ENCODE measurements around the gene PEX11G. TPM values are rescaled to one million over a fixed set of nuclear protein-coding genes. Genes with fewer than 3 reads are reported as not detected.
"Not testable (repeated sequence)": the region's sequence is repeated elsewhere in the genome, so short reads cannot be mapped to it uniquely, and the experiment has no call there.

Gene PEX11G
- total RNA-seq, 4 donors from 2014 or later = 2.1 to 3.0 TPM; not detected in 2

GRCh38 chr19:7456964-7457541 is 31.8 kb downstream of the PEX11G start:
- intact Hi-C loops (cut with DNase I; ENCODE audit: low total_unique reads) = no loop called here
- H3K36me3 ChIP-seq = no peaks in the 10 kb centered on the region

GRCh38 chr19:7455600-7456296 is 33.1 kb downstream of the PEX11G start:
- Histone ChIP-seq H3K4me1 (no peaks in the 10 kb centered on the region), H3K27me3 (no peaks in the 10 kb centered on the region), H3K36me3 (no peaks in the 10 kb centered on the region), H3K9me3 (no peaks in the 10 kb centered on the region), H3K4me3 (no peak overlapping the region), H3K27ac (no peak overlapping the region)
- intact Hi-C loops (cut with DNase I; ENCODE audit: low total_unique reads) = no loop called here
- no peak for DNase-seq
- TF ChIP-seq POLR2A (IDR thresholded peaks at IDR 0.05) (no peak), CTCF (IDR thresholded peaks at IDR 0.05) (no peak)

More at GRCh38 chr19:7456964-7457541, 31.8 kb downstream of the PEX11G start:
- Histone ChIP-seq H3K27ac (no peak overlapping the region), H3K9me3 (no peaks in the 10 kb centered on the region), H3K27me3 (no peaks in the 10 kb centered on the region), H3K4me1 (no peaks in the 10 kb centered on the region), H3K4me3 (no peak overlapping the region)
- DNase-seq = no peak
- TF ChIP-seq POLR2A (IDR thresholded peaks at IDR 0.05) (no peak), CTCF (IDR thresholded peaks at IDR 0.05) (no peak)

DNA sequence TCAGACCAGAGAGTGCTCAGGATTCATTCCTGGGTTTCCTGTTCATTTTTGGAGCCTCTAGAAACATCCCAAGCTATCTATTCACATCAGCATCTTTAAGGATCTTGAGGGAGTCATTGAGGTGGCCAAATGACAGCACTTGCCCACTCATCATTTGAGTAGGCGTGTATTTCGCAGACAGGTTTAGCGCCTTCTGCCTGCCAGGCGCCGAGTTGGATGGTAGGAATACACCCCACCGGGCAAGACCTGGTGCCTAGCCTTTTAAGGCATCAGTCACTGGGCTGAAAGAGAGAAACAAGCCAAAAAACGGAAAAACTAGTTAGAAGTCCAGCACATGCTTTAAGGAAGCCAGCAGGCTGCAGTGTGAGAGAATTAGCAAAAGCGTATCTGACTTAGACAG is 33.8 kb downstream of the PEX11G start:
- Histone ChIP-seq H3K4me3 (no peak overlapping the region), H3K36me3 (no peaks in the 10 kb centered on the region), H3K27me3 (no peaks in the 10 kb centered on the region), H3K9me3 (no peaks in the 10 kb centered on the region), H3K4me1 (no peaks in the 10 kb centered on the region), H3K27ac (no peak overlapping the region)
- intact Hi-C loops (cut with DNase I; ENCODE audit: low total_unique reads) = no loop called here
- no peak for TF ChIP-seq CTCF (IDR thresholded peaks at IDR 0.05)
- no peak for DNase-seq

DNA sequence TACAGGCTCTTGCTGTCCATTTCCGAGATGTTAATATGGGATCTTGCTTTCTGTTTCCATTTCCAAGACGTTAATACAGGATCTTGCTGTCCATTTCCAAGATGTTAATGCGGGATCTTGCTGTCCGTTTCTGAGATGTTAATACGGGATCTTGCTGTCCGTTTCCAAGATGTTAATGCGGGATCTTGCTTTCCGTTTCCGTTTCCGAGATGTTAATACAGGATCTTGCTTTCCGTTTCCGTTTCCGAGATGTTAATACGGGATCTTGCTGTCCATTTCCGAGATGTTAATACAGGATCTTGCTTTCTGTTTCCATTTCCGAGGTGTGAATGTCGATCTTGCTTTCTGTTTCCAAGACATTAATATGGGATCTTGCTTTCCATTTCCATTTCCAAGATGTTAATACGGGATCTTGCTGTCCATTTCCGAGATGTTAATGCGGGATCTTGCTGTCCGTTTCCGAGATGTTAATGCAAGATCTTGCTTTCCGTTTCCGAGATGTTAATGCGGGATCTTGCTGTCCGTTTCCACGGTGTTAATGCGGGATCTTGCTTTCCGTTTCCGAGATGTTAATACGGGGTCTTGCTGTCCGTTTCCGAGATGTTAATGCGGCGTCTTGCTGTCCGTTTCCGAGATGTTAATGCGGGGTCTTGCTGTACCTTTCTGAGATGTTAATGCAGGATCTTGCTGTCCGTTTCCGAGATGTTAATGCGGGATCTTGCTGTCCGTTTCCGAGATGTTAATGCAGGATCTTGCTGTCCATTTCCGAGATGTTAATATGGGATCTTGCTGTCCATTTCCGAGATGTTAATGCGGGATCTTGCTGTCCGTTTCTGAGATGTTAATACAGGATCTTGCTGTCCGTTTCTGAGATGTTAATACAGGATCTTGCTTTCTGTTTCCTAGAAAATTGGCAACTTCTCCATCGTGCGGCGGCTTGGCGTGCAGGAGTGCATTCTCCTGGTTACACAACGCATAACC is 38.3 kb downstream of the PEX11G start:
- no peaks in the 10 kb centered on the region for H3K27me3 ChIP-seq
- H3K27ac ChIP-seq = no peak overlapping the region
- H3K9me3 ChIP-seq = no peaks in the 10 kb centered on the region
- intact Hi-C loops (cut with DNase I; ENCODE audit: low total_unique reads) = no loop called here
- H3K36me3 ChIP-seq = no peaks in the 10 kb centered on the region
- no peaks in the 10 kb centered on the region for H3K4me1 ChIP-seq
- no peak for TF ChIP-seq POLR2A (IDR thresholded peaks at IDR 0.05)
- no peak for TF ChIP-seq CTCF (IDR thresholded peaks at IDR 0.05)
- no peak for DNase-seq
- no peak overlapping the region for H3K4me3 ChIP-seq

- H3K27me3 ChIP-seq; DNase-seq; intact Hi-C loops (cut with DNase I; ENCODE audit: low total_unique reads); H3K36me3 ChIP-seq; H3K4me1 ChIP-seq; H3K4me3 ChIP-seq; H3K27ac ChIP-seq; H3K9me3 ChIP-seq: not testable (repeated sequence)
These were observed 39.3 kb downstream of the PEX11G start for GRCh38 chr19:7449391-7450070.
